Measurements from ENCODE around the gene PPP1R15B. TPM values are rescaled to one million over a fixed set of nuclear protein-coding genes. Genes with fewer than 3 reads are reported as not detected.

PPP1R15B gene
- total RNA-seq, 1 experiment from 2014 or later = 69.3 TPM

- ChIA-PET CTCF (interaction anchor here (1.5 to 3.1 kb wide), 3 partner anchors 17 to 55 kb away, joined by 3 to 33 read pairs (median 17); no protein-coding TSS in a partner anchor), POLR2A (interaction anchor here (1.1 kb wide), 1 partner anchor 17 kb away, joined by 3 read pairs; no protein-coding TSS in a partner anchor), RAD21 (ENCODE audit: low non-redundant PET in 1 of 2, low total read pairs in 2 of 2, uncharacterized antibody in 2 of 2, unreplicated experiment in 2 of 2) (interaction anchor here in 1 of 2 experiments (1.3 kb wide), 1 partner anchor 55 kb away, joined by 5 read pairs; no protein-coding TSS in a partner anchor)
- Histone ChIP-seq H3K4me2 (ENCODE audit: low read length) (peak overlapping the region; percentile 34), H3K9ac (ENCODE audit: low read length) (no peak overlapping the region), H3K4me1 (ENCODE audit: control insufficient read depth in 1 of 2, insufficient read depth in 2 of 2, low read length in 2 of 2) (peaks cover 17 to 45% of the 10 kb centered on the region in 2 experiments), H3K4me3 (replicated peaks in 1 of 2; ENCODE audit: low read depth in 1 of 2, low read length in 2 of 2) (no peak overlapping the region), H3K36me3 (ENCODE audit: control insufficient read depth in 1 of 2, insufficient read depth in 2 of 2, low read length in 2 of 2) (peaks cover 0 to 2% of the 10 kb centered on the region in 2 experiments; a peak in 1 of 4 replicates), H3K27me3 (ENCODE audit: insufficient read depth, low read length) (no peaks in the 10 kb centered on the region), H4K20me1 (ENCODE audit: insufficient read depth) (no peaks in the 10 kb centered on the region), H3K9me2 (ENCODE audit: insufficient read depth) (no peaks in the 10 kb centered on the region), H3K27ac (ENCODE audit: low read depth, low read length) (no peak overlapping the region), H3K9me3 (ENCODE audit: control insufficient read depth in 1 of 2, insufficient read depth in 1 of 2, low read depth in 1 of 2, low read length in 2 of 2) (no peaks in the 10 kb centered on the region), H2AFZ (ENCODE audit: low read depth, low read length, poor library complexity, severe bottlenecking) (no peak overlapping the region), H3K79me2 (ENCODE audit: insufficient read depth, low read length) (no peaks in the 10 kb centered on the region)
- intact Hi-C loops (cut with micrococcal nuclease) = loop anchor here (1.0 to 5.0 kb wide), 2 partner anchors 46 to 359 kb away; partner anchors contain the start of gene PIK3C2B
- no peak for TF ChIP-seq SIN3A (IDR thresholded peaks at IDR 0.05; ENCODE audit: low read depth)
- no peak for TF ChIP-seq MAX (IDR thresholded peaks at IDR 0.05)
- no peak; the same call in 1 of the 2 replicates for TF ChIP-seq RAD21 (IDR thresholded peaks at IDR 0.05; ENCODE audit: low read depth)
- no peak; the same call in none of the 2 replicates for TF ChIP-seq JUND (IDR thresholded peaks at IDR 0.05)
- no peak for TF ChIP-seq ATF3 (IDR thresholded peaks at IDR 0.05)
- no peak for TF ChIP-seq TCF7L2 (IDR thresholded peaks at IDR 0.05; ENCODE audit: borderline replicate concordance, extremely low read depth, insufficient read depth, insufficient read length)
- no peak for TF ChIP-seq ZNF274 (IDR thresholded peaks at IDR 0.05; ENCODE audit: low read depth, low read length)
- TF ChIP-seq ELF1 (IDR thresholded peaks at IDR 0.05; ENCODE audit: borderline replicate concordance, low read depth) = no peak
- TF ChIP-seq SP1 (IDR thresholded peaks at IDR 0.05; ENCODE audit: low read depth) = peak; percentile 54
- peak; percentile 20; the same call in 1 of the 2 replicates for TF ChIP-seq FOSL1 (IDR thresholded peaks at IDR 0.05; ENCODE audit: low read depth)
- no TSS peak for BruUV-seq (replicated peaks)
- DNase-seq (ENCODE audit: low read depth, low spot score) = peak; percentile 42
- peak; percentile 59 for ATAC-seq
These were observed 36.8 kb upstream of the PPP1R15B start for GRCh38 chr1:204448344-204448964.

All from HCT116 (cell line).